GM19328 (cell line): Measurements from ENCODE around the gene CTNNAL1.
"Not testable (repeated sequence)": the region's sequence is repeated elsewhere in the genome, so short reads cannot be mapped to it uniquely, and the experiment has no call there.

Experiments
- ATAC-seq: cut with Tn5 transposase; IDR thresholded peaks from one replicate; pipeline ENCODE4 v1.9.1; 2021; ENCODE audit warnings: mild to moderate bottlenecking, moderate library complexity; ENCODE audit not compliant: unreplicated experiment

Gene CTNNAL1

GRCh38 chr9:108933718-108934322 lies 79.5 kb downstream of the CTNNAL1 start, which contains the start of gene ELP1:
Gene ELP1, minus strand, starts transcription at chr9:108934124. Its CDS starts 2,978 bp downstream, at chr9:108931146.
- peak; percentile 85 for ATAC-seq

- no peak for ATAC-seq
These were observed 80.0 kb downstream of the CTNNAL1 start for GRCh38 chr9:108933231-108933717.

- no peak for ATAC-seq
These were observed 84.9 kb downstream of the CTNNAL1 start for GRCh38 chr9:108928386-108928785.

- ATAC-seq = no peak
These were observed 88.8 kb downstream of the CTNNAL1 start for GRCh38 chr9:108924466-108924865.

- no peak for ATAC-seq
These were observed 92.1 kb downstream of the CTNNAL1 start for GRCh38 chr9:108921200-108921599.

GRCh38 chr9:108920401-108920800 lies 92.9 kb downstream of the CTNNAL1 start:
- ATAC-seq = not testable (repeated sequence)

GRCh38 chr9:108919517-108919916 lies 93.8 kb downstream of the CTNNAL1 start:
- no peak for ATAC-seq

GRCh38 chr9:108913391-108913790 lies 99.9 kb downstream of the CTNNAL1 start:
- no peak for ATAC-seq

- no peak for ATAC-seq
These were observed 101.5 kb downstream of the CTNNAL1 start for GRCh38 chr9:108911820-108912219.

GRCh38 chr9:108910914-108911313 lies 102.4 kb downstream of the CTNNAL1 start:
- no peak for ATAC-seq

- ATAC-seq = no peak
These were observed 102.9 kb downstream of the CTNNAL1 start for GRCh38 chr9:108910402-108910801.

GRCh38 chr9:108905494-108905893 lies 107.8 kb downstream of the CTNNAL1 start:
- ATAC-seq = no peak

GRCh38 chr9:108904161-108904560 lies 109.1 kb downstream of the CTNNAL1 start:
- no peak for ATAC-seq

- ATAC-seq = no peak
These were observed 109.7 kb downstream of the CTNNAL1 start for GRCh38 chr9:108903420-108904103.

GRCh38 chr9:108900176-108900575 lies 113.1 kb downstream of the CTNNAL1 start:
- no peak for ATAC-seq

GRCh38 chr9:108899023-108899695 lies 114.1 kb downstream of the CTNNAL1 start:
- not testable (repeated sequence) for ATAC-seq

- ATAC-seq = no peak
These were observed 115.8 kb downstream of the CTNNAL1 start for GRCh38 chr9:108897324-108898096.

GRCh38 chr9:108894225-108894997 lies 118.9 kb downstream of the CTNNAL1 start:
- ATAC-seq = no peak
